Left renal cortex interstitium (tissue), 4 donors: Measurements from ENCODE around the gene ZNF439. TPM values are rescaled to one million over a fixed set of nuclear protein-coding genes. Genes with fewer than 3 reads are reported as not detected.
A peak's percentile ranks its signal among the peaks of the same experiment; 100 is the strongest.
"Not testable (repeated sequence)": the region's sequence is repeated elsewhere in the genome, so short reads cannot be mapped to it uniquely, and the experiment has no call there.

ENCODE experiments used
- DNase-seq, 4 donors: peaks; one replicate each; pipeline ENCODE4 v3.0.0-alpha.2; 2013; ENCODE audit warnings: low read depth in 4 of 4, low spot score in 2 of 4, missing footprints in 1 of 4
- polyA plus RNA-seq, 4 donors: library from polyadenylated mRNA; unstranded; fragments of 120-200 nt; gene quantifications; one replicate each; pipeline ENCODE4 v1.2.1, GENCODE V29; 2013; ENCODE audit not compliant: insufficient read length in 4 of 4

Gene ZNF439
- 10 to 100 TPM; 17.0 to 30.8 (median 21.4) TPM for polyA plus RNA-seq

GRCh38 chr19:11848594-11849469, at the start of gene ZNF439:
Gene ZNF439, plus strand, starts transcription at chr19:11848726. Its CDS starts 142 bp downstream, at chr19:11848868.
- peak; percentile 75 to 90 (median 80) for DNase-seq

- no peak for DNase-seq
Measured at GRCh38 chr19:11806354-11807098, 42.0 kb upstream of the ZNF439 start.

GRCh38 chr19:11807099-11807380, 41.5 kb upstream of the ZNF439 start:
- no peak for DNase-seq

GRCh38 chr19:11813703-11814028, 34.9 kb upstream of the ZNF439 start:
- DNase-seq = no peak

- peak; percentile 85 to 95 (median 89) for DNase-seq
Measured at GRCh38 chr19:11814029-11814699, 34.4 kb upstream of the ZNF439 start, which contains the start of gene ZNF440. Gene ZNF440, plus strand, starts transcription at chr19:11814273. Its CDS starts 175 bp downstream, at chr19:11814448.

GRCh38 chr19:11814700-11815035, 33.9 kb upstream of the ZNF439 start:
- DNase-seq = peak in 2 of 4 donors; percentile 19 to 21

GRCh38 chr19:11821474-11822109, 26.9 kb upstream of the ZNF439 start:
- no peak for DNase-seq

- not testable (repeated sequence) for DNase-seq
Measured at GRCh38 chr19:11828957-11829876, 19.3 kb upstream of the ZNF439 start.

- no peak for DNase-seq
Measured at GRCh38 chr19:11832253-11832912, 16.1 kb upstream of the ZNF439 start.

- DNase-seq = no peak
Measured at GRCh38 chr19:11833541-11833940, 15.0 kb upstream of the ZNF439 start.

- not testable (repeated sequence) for DNase-seq
Measured at GRCh38 chr19:11835626-11836066, 12.9 kb upstream of the ZNF439 start.

GRCh38 chr19:11843722-11844121, 4.8 kb upstream of the ZNF439 start:
- DNase-seq = peak in 2 of 4 donors; percentile 11 to 19

- DNase-seq = not testable (repeated sequence)
Measured at GRCh38 chr19:11847615-11848014, 911 bp upstream of the ZNF439 start.

GRCh38 chr19:11848200-11848593, 329 bp upstream of the ZNF439 start:
- DNase-seq = no peak

GRCh38 chr19:11850289-11850688, 1.8 kb downstream of the ZNF439 start:
- DNase-seq = not testable (repeated sequence)

GRCh38 chr19:11853358-11853757, 4.8 kb downstream of the ZNF439 start:
- no peak for DNase-seq

GRCh38 chr19:11856596-11857250, 8.2 kb downstream of the ZNF439 start:
- DNase-seq = no peak

GRCh38 chr19:11860721-11861120, 12.2 kb downstream of the ZNF439 start:
- no peak for DNase-seq

GRCh38 chr19:11861301-11861700, 12.8 kb downstream of the ZNF439 start:
- no peak for DNase-seq
